ENCODE measurements around the gene PRF1. TPM values are rescaled to one million over a fixed set of nuclear protein-coding genes. Genes with fewer than 3 reads are reported as not detected.
A peak's percentile ranks its signal among the peaks of the same experiment; 100 is the strongest.

The PRF1 gene
- total and polyA plus RNA-seq, 7 experiments from 2014 or later = 8.1 to 198 (median 27.6) TPM

DNA sequence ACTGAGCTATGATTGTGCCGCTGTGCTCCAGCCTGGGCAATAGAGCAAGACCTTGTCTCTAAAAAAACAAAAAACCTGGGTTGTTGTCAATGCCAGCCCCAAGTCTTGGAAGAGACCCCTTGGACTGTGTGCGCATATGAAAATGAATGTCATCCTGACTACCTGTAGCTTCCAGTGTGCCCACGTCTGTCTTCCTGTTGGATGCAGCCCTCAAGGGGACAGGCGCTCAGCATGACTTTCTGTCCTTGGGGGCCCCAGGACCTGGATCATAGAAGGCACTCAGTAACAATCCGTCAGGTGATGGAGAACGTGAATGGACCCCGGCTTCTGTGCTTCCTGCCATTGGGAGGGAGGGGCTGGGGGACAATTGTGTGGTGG, 9.0 kb downstream of the PRF1 start:
- Mint-ChIP-seq H3K27ac (no peak overlapping the region), H3K4me3 (no peak overlapping the region), H3K4me1 (peaks cover 4 to 39% (median 18%) of the 10 kb centered on the region in 7 donors), H3K9me3 (peaks cover 0 to 3% (median 0%) of the 10 kb centered on the region in 11 donors), H3K27me3 (peaks cover 0 to 11% (median 0%) of the 10 kb centered on the region in 5 donors), H3K36me3 (peaks cover 3 to 22% (median 21%) of the 10 kb centered on the region in 5 donors)
- peak in 1 of 9 donors; percentile 8 for DNase-seq
- Histone ChIP-seq H3K27me3 (ENCODE audit: control insufficient read depth in 2 of 2, insufficient read depth in 2 of 2, low read length in 2 of 2) (no peaks in the 10 kb centered on the region), H3K27ac (ENCODE audit: low read depth, low read length) (no peak overlapping the region), H3K4me1 (ENCODE audit: control insufficient read depth in 2 of 2, insufficient read depth in 2 of 2, low read length in 2 of 2) (peaks cover 0 to 22% of the 10 kb centered on the region in 2 donors), H3K4me3 (ENCODE audit: low read length) (no peak overlapping the region), H3K9me3 (ENCODE audit: control insufficient read depth in 2 of 3, low read length in 3 of 3) (no peaks in the 10 kb centered on the region), H3K36me3 (ENCODE audit: control insufficient read depth in 2 of 3, insufficient read depth in 3 of 3, low read length in 3 of 3) (peaks cover 0 to 21% (median 14%) of the 10 kb centered on the region in 3 experiments)
- intact Hi-C loops (cut with micrococcal nuclease) = no loop called here
- CTCF ChIA-PET = no interaction called here
- ATAC-seq = no peak
- POLR2A ChIA-PET = no interaction called here

GRCh38 chr10:70592746-70593512, 9.6 kb downstream of the PRF1 start:
- Mint-ChIP-seq H3K4me1 (peaks cover 4 to 38% (median 18%) of the 10 kb centered on the region in 7 donors), H3K4me3 (no peak overlapping the region), H3K27ac (peak overlapping the region in 3 of 9 donors; percentile 16 to 54 (median 45)), H3K27me3 (peaks cover 0 to 14% (median 0%) of the 10 kb centered on the region in 5 donors), H3K36me3 (peaks cover 3 to 22% (median 19%) of the 10 kb centered on the region in 5 donors), H3K9me3 (peaks cover 0 to 3% (median 0%) of the 10 kb centered on the region in 11 donors)
- Histone ChIP-seq H3K9me3 (ENCODE audit: control insufficient read depth in 2 of 3, low read length in 3 of 3) (no peaks in the 10 kb centered on the region), H3K4me3 (ENCODE audit: low read length) (no peak overlapping the region), H3K36me3 (ENCODE audit: control insufficient read depth in 2 of 3, insufficient read depth in 3 of 3, low read length in 3 of 3) (peaks cover 0 to 15% (median 14%) of the 10 kb centered on the region in 3 experiments), H3K27ac (ENCODE audit: low read depth, low read length) (no peak overlapping the region), H3K4me1 (ENCODE audit: control insufficient read depth in 2 of 2, insufficient read depth in 2 of 2, low read length in 2 of 2) (peaks cover 0 to 16% of the 10 kb centered on the region in 2 donors), H3K27me3 (ENCODE audit: control insufficient read depth in 2 of 2, insufficient read depth in 2 of 2, low read length in 2 of 2) (no peaks in the 10 kb centered on the region)
- DNase-seq = peak in 1 of 9 donors; percentile 14
- ChIA-PET CTCF (no interaction called here), POLR2A (interaction anchor here (1.0 kb wide), 1 partner anchor 9 kb away, joined by 3 read pairs; no protein-coding TSS in a partner anchor)
- intact Hi-C loops (cut with micrococcal nuclease) = no loop called here
- ATAC-seq = peak; percentile 17

DNA sequence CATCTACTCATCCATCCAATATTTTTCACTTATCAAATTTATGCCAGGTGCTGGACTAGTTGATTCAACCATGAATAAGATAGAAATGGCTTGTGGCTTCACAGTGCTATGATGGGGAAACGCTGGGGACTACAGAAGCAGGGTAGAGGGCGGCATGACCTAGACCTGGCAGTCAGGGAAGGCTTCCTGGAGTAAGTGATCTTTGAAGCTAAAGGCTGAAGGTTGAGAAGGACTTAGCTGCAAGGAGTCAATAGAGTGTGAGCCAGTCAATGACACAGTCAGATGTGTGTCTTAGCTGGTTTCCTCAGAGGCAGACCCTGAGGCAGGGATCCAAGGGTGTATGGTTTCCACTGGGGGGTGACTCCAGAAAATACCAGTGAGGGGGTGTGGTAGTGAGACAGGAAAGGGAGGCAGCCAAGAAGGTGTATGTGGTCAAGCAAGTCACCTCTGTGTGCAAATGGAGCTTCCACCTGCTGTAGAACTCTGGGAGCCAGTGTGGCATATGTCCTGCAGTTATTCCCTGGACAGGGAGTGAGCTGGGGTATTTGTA, 10.3 kb downstream of the PRF1 start:
- no peak overlapping the region for H3K4me3 ChIP-seq (ENCODE audit: low read length)
- ATAC-seq = no peak
- H3K36me3 ChIP-seq (ENCODE audit: control insufficient read depth in 2 of 3, insufficient read depth in 3 of 3, low read length in 3 of 3) = peaks cover 0 to 8% (median 7%) of the 10 kb centered on the region in 3 experiments
- no peaks in the 10 kb centered on the region for H3K27me3 ChIP-seq (ENCODE audit: control insufficient read depth in 2 of 2, insufficient read depth in 2 of 2, low read length in 2 of 2)
- Mint-ChIP-seq H3K36me3 (peaks cover 3 to 17% (median 12%) of the 10 kb centered on the region in 5 donors), H3K27ac (peak overlapping the region in 2 of 9 donors; percentile 25 to 51), H3K4me1 (peaks cover 1 to 35% (median 12%) of the 10 kb centered on the region in 7 donors), H3K9me3 (peaks cover 0 to 3% (median 0%) of the 10 kb centered on the region in 11 donors), H3K4me3 (peak overlapping the region in 1 of 10 donors; percentile 0), H3K27me3 (peaks cover 0 to 14% (median 0%) of the 10 kb centered on the region in 5 donors)
- H3K4me1 ChIP-seq (ENCODE audit: control insufficient read depth in 2 of 2, insufficient read depth in 2 of 2, low read length in 2 of 2) = peaks cover 0 to 10% of the 10 kb centered on the region in 2 donors
- H3K27ac ChIP-seq (ENCODE audit: low read depth, low read length) = no peak overlapping the region
- H3K9me3 ChIP-seq (ENCODE audit: control insufficient read depth in 2 of 3, low read length in 3 of 3) = no peaks in the 10 kb centered on the region
- intact Hi-C loops (cut with micrococcal nuclease) = no loop called here
- ChIA-PET CTCF (no interaction called here), POLR2A (interaction anchor here (1.0 kb wide), 1 partner anchor 10 kb away, joined by 3 read pairs; no protein-coding TSS in a partner anchor)
- peak in 1 of 9 donors; percentile 16 for DNase-seq

DNA sequence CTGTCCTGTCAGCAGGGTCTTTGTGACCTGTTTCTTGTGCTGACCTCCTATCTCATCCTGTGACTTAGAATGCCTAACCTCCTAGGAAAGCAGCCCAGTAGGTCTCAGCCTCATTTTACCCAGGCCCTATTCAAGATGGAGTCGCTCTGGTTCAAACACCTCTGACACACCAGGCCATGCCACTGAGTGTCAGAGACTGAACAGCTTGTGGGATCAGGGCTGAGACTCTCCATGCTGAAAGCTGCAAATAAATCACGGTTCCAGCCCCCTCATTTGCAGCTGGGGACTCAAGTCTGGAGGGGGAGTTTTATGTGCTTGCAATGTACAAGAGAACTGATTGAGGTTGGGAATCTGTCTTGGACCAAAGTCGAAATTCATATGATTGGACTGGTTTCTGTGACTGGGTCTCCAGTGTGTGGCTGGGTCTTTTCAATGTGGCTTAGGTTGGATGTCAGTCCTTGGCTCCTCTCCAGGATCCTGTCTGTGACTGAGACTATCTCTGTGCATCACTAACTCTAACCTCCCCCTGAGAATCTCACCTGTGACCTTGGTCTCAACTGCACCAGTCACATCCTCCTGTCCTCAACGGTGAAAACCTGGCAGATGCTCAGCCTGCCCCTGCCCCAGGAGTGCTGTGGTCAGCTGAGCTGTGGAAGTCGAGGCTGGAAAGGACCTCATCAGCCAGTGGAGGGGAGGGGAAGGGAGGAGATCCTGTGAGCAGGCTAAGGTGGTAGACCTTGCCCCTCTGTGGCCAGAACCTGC, 11.7 kb downstream of the PRF1 start:
- H3K27me3 Mint-ChIP-seq = peaks cover 0 to 14% (median 0%) of the 10 kb centered on the region in 5 donors
- peaks cover 0 to 10% (median 3%) of the 10 kb centered on the region in 5 donors for H3K36me3 Mint-ChIP-seq
- ATAC-seq (no peak), DNase-seq (peak in 1 of 9 donors; percentile 14)
- no peak overlapping the region for H3K27ac Mint-ChIP-seq
- ChIA-PET CTCF (interaction anchor here (0.7 kb wide), 1 partner anchor 12 kb away, joined by 3 read pairs; the partner anchor contains the start of gene PRF1), POLR2A (no interaction called here)
- intact Hi-C loops (cut with micrococcal nuclease) = no loop called here
- H3K27me3 ChIP-seq (ENCODE audit: control insufficient read depth in 2 of 2, insufficient read depth in 2 of 2, low read length in 2 of 2) = no peaks in the 10 kb centered on the region
- H3K4me3 ChIP-seq (ENCODE audit: low read length) = no peak overlapping the region
- H3K27ac ChIP-seq (ENCODE audit: low read depth, low read length) = no peak overlapping the region
- H3K9me3 Mint-ChIP-seq = peaks cover 0 to 3% (median 0%) of the 10 kb centered on the region in 11 donors
- no peaks in the 10 kb centered on the region for H3K36me3 ChIP-seq (ENCODE audit: control insufficient read depth in 2 of 3, insufficient read depth in 3 of 3, low read length in 3 of 3)
- no peaks in the 10 kb centered on the region for H3K9me3 ChIP-seq (ENCODE audit: control insufficient read depth in 2 of 3, low read length in 3 of 3)
- no peak overlapping the region for H3K4me3 Mint-ChIP-seq
- peaks cover 0 to 5% of the 10 kb centered on the region in 2 donors for H3K4me1 ChIP-seq (ENCODE audit: control insufficient read depth in 2 of 2, insufficient read depth in 2 of 2, low read length in 2 of 2)
- peaks cover 0 to 33% (median 7%) of the 10 kb centered on the region in 7 donors for H3K4me1 Mint-ChIP-seq

- peaks cover 0 to 31% (median 4%) of the 10 kb centered on the region in 7 donors for H3K4me1 Mint-ChIP-seq
- POLR2A ChIA-PET = no interaction called here
- no peak overlapping the region for H3K4me3 Mint-ChIP-seq
- Histone ChIP-seq H3K27ac (ENCODE audit: low read depth, low read length) (no peak overlapping the region), H3K27me3 (ENCODE audit: control insufficient read depth in 2 of 2, insufficient read depth in 2 of 2, low read length in 2 of 2) (no peaks in the 10 kb centered on the region), H3K4me1 (ENCODE audit: control insufficient read depth in 2 of 2, insufficient read depth in 2 of 2, low read length in 2 of 2) (peaks cover 0 to 4% of the 10 kb centered on the region in 2 donors), H3K9me3 (ENCODE audit: control insufficient read depth in 2 of 3, low read length in 3 of 3) (no peaks in the 10 kb centered on the region), H3K36me3 (ENCODE audit: control insufficient read depth in 2 of 3, insufficient read depth in 3 of 3, low read length in 3 of 3) (no peaks in the 10 kb centered on the region), H3K4me3 (ENCODE audit: low read length) (no peak overlapping the region)
- H3K9me3 Mint-ChIP-seq = peaks cover 0 to 3% (median 0%) of the 10 kb centered on the region in 11 donors
- DNase-seq (peak in 1 of 9 donors; percentile 6), ATAC-seq (no peak)
- no peak overlapping the region for H3K27ac Mint-ChIP-seq
- intact Hi-C loops (cut with micrococcal nuclease) = no loop called here
- CTCF ChIA-PET = no interaction called here
- H3K36me3 Mint-ChIP-seq = peaks cover 0 to 8% (median 3%) of the 10 kb centered on the region in 5 donors
- H3K27me3 Mint-ChIP-seq = peaks cover 0 to 14% (median 0%) of the 10 kb centered on the region in 5 donors
Measured at GRCh38 chr10:70589762-70590654, 12.5 kb downstream of the PRF1 start.

Data from naive thymus-derived CD4-positive, alpha-beta T cell (primary cell).